H1 (cell line): ENCODE data around the gene OR52K1. TPM values are rescaled to one million over a fixed set of nuclear protein-coding genes. Genes with fewer than 3 reads are reported as not detected.

Source experiments
- BRCA1 ChIP-seq: IDR thresholded peaks from 2 replicates; pipeline ENCODE4 v1.6.1; 2012; ENCODE audit warnings: low read depth, low read length, improper control_type of control experiment
- CHD1 ChIP-seq: IDR thresholded peaks from 2 replicates; pipeline ENCODE4 v1.6.1; 2012; ENCODE audit warnings: low read depth, low read length, improper control_type of control experiment
- KDM5A ChIP-seq: fragments of 200-600 bp; IDR thresholded peaks from 2 replicates; pipeline ENCODE4 v1.7.1; 2012; ENCODE audit warnings: mild to moderate bottlenecking, low read length, inconsistent platforms, mixed read lengths
- RAD21 ChIP-seq, 2 experiments: IDR thresholded peaks in 1 of 2; conservative IDR thresholded peaks in 1 of 2; 2 replicates each; pipeline ENCODE4 v1.6.1; 2011; ENCODE audit warnings: low read depth in 2 of 2, low read length in 2 of 2, improper control_type of control experiment in 1 of 2, inconsistent platforms in 1 of 2, mild to moderate bottlenecking in 1 of 2, moderate library complexity in 1 of 2
- TAF7 ChIP-seq: optimal IDR thresholded peaks from 2 replicates; pipeline ENCODE3; 2011; ENCODE audit warnings: low read depth, mild to moderate bottlenecking, inconsistent platforms, low read length, moderate library complexity, borderline replicate concordance
- YY1 ChIP-seq: IDR thresholded peaks from 2 replicates; pipeline ENCODE4 v1.6.1; 2011; ENCODE audit warnings: low read depth, mild to moderate bottlenecking, low read length
- polyA plus RNA-seq, 7 experiments: library from polyadenylated mRNA; depleted of rRNA in 3 of 7; stranded (reverse) in 5 of 7; unstranded in 2 of 7; fragments of >200 nt in 5 of 7; fragments of 200-250 nt in 2 of 7; gene quantifications; 1 replicate in 5 of 7; 2 replicates in 1 of 7; 4 replicates in 1 of 7; pipeline versions ENCODE4 v1.2.1 to v1.2.3, GENCODE V29; 2011 to 2013; ENCODE audit warnings: missing spikeins in 2 of 7, mixed read lengths in 2 of 7
- total RNA-seq: library from RNA; stranded (reverse); fragmentation: NEBNext Ultra II Directional; extraction: Animal tissue kit (Norgen Biotek cat#: 25700); gene quantifications from 2 replicates; pipeline ENCODE4 v1.2.1, GENCODE V29; 2021
- TF ChIP-seq, protein P1 (sequence below): fragments of 300-600 bp; sonication (generic); IDR thresholded peaks from 2 replicates; pipeline ENCODE4 v1.7.1; 2012; ENCODE audit warnings: low read length, moderate library complexity, mild to moderate bottlenecking, inconsistent platforms; ENCODE audit not compliant: insufficient replicate concordance
- TF ChIP-seq, protein P2 (sequence below): IDR thresholded peaks from 2 replicates; pipeline ENCODE4 v1.6.1; 2012; ENCODE audit warnings: inconsistent platforms
- TF ChIP-seq, protein P3 (sequence below): IDR thresholded peaks from 2 replicates; pipeline ENCODE4 v1.6.1; 2011; ENCODE audit warnings: low read length, improper control_type of control experiment

The OR52K1 gene
- total and polyA plus RNA-seq, 2 of the 8 experiments (the other 6 are each of a cell fraction or from before 2014, with no cell fraction given): not detected

DNA sequence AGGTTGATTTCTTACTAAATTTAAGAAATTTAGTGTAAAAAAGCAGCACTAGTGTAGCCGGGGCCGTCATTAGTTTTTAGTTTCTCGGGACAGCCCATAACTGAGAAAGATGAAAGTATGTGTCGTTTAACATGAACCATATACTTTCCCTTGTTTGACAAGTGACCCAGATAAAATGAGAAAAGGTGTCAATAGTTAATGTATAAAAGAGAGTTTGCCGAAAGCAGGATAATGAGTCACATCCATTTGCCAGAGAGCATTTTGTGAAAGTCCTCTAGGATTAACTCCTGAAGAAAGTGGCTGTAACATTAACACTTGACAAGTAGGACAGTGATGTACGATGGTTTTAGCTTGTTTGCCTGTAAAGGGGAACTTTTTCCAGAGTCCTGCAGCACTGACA lies 13.5 kb downstream of the OR52K1 start (continued):
- TF ChIP-seq, protein P1, sequence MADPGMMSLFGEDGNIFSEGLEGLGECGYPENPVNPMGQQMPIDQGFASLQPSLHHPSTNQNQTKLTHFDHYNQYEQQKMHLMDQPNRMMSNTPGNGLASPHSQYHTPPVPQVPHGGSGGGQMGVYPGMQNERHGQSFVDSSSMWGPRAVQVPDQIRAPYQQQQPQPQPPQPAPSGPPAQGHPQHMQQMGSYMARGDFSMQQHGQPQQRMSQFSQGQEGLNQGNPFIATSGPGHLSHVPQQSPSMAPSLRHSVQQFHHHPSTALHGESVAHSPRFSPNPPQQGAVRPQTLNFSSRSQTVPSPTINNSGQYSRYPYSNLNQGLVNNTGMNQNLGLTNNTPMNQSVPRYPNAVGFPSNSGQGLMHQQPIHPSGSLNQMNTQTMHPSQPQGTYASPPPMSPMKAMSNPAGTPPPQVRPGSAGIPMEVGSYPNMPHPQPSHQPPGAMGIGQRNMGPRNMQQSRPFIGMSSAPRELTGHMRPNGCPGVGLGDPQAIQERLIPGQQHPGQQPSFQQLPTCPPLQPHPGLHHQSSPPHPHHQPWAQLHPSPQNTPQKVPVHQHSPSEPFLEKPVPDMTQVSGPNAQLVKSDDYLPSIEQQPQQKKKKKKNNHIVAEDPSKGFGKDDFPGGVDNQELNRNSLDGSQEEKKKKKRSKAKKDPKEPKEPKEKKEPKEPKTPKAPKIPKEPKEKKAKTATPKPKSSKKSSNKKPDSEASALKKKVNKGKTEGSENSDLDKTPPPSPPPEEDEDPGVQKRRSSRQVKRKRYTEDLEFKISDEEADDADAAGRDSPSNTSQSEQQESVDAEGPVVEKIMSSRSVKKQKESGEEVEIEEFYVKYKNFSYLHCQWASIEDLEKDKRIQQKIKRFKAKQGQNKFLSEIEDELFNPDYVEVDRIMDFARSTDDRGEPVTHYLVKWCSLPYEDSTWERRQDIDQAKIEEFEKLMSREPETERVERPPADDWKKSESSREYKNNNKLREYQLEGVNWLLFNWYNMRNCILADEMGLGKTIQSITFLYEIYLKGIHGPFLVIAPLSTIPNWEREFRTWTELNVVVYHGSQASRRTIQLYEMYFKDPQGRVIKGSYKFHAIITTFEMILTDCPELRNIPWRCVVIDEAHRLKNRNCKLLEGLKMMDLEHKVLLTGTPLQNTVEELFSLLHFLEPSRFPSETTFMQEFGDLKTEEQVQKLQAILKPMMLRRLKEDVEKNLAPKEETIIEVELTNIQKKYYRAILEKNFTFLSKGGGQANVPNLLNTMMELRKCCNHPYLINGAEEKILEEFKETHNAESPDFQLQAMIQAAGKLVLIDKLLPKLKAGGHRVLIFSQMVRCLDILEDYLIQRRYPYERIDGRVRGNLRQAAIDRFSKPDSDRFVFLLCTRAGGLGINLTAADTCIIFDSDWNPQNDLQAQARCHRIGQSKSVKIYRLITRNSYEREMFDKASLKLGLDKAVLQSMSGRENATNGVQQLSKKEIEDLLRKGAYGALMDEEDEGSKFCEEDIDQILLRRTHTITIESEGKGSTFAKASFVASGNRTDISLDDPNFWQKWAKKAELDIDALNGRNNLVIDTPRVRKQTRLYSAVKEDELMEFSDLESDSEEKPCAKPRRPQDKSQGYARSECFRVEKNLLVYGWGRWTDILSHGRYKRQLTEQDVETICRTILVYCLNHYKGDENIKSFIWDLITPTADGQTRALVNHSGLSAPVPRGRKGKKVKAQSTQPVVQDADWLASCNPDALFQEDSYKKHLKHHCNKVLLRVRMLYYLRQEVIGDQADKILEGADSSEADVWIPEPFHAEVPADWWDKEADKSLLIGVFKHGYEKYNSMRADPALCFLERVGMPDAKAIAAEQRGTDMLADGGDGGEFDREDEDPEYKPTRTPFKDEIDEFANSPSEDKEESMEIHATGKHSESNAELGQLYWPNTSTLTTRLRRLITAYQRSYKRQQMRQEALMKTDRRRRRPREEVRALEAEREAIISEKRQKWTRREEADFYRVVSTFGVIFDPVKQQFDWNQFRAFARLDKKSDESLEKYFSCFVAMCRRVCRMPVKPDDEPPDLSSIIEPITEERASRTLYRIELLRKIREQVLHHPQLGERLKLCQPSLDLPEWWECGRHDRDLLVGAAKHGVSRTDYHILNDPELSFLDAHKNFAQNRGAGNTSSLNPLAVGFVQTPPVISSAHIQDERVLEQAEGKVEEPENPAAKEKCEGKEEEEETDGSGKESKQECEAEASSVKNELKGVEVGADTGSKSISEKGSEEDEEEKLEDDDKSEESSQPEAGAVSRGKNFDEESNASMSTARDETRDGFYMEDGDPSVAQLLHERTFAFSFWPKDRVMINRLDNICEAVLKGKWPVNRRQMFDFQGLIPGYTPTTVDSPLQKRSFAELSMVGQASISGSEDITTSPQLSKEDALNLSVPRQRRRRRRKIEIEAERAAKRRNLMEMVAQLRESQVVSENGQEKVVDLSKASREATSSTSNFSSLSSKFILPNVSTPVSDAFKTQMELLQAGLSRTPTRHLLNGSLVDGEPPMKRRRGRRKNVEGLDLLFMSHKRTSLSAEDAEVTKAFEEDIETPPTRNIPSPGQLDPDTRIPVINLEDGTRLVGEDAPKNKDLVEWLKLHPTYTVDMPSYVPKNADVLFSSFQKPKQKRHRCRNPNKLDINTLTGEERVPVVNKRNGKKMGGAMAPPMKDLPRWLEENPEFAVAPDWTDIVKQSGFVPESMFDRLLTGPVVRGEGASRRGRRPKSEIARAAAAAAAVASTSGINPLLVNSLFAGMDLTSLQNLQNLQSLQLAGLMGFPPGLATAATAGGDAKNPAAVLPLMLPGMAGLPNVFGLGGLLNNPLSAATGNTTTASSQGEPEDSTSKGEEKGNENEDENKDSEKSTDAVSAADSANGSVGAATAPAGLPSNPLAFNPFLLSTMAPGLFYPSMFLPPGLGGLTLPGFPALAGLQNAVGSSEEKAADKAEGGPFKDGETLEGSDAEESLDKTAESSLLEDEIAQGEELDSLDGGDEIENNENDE: no peak
- TF ChIP-seq TAF7 (no peak), BRCA1 (no peak), CHD1 (no peak), YY1 (no peak), KDM5A (no peak), RAD21 (IDR thresholded peaks at IDR 0.05 in 1 of 2, conservative IDR thresholded peaks at IDR 0.05 in 1 of 2; ENCODE audit: low read depth in 2 of 2, low read length in 2 of 2) (no peak)
- TF ChIP-seq, protein P2, sequence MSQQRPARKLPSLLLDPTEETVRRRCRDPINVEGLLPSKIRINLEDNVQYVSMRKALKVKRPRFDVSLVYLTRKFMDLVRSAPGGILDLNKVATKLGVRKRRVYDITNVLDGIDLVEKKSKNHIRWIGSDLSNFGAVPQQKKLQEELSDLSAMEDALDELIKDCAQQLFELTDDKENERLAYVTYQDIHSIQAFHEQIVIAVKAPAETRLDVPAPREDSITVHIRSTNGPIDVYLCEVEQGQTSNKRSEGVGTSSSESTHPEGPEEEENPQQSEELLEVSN: no peak
- TF ChIP-seq, protein P3, sequence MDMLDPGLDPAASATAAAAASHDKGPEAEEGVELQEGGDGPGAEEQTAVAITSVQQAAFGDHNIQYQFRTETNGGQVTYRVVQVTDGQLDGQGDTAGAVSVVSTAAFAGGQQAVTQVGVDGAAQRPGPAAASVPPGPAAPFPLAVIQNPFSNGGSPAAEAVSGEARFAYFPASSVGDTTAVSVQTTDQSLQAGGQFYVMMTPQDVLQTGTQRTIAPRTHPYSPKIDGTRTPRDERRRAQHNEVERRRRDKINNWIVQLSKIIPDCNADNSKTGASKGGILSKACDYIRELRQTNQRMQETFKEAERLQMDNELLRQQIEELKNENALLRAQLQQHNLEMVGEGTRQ: no peak
- TF ChIP-seq, all 59 proteins: peak for 0
